ENCODE data around the gene NPM1. TPM values are rescaled to one million over a fixed set of nuclear protein-coding genes. Genes with fewer than 3 reads are reported as not detected.
"Not testable (repeated sequence)": the region's sequence is repeated elsewhere in the genome, so short reads cannot be mapped to it uniquely, and the experiment has no call there.

NPM1 gene
- total and polyA plus RNA-seq, 7 donors, result 452 to 2,554 (median 635) TPM

DNA sequence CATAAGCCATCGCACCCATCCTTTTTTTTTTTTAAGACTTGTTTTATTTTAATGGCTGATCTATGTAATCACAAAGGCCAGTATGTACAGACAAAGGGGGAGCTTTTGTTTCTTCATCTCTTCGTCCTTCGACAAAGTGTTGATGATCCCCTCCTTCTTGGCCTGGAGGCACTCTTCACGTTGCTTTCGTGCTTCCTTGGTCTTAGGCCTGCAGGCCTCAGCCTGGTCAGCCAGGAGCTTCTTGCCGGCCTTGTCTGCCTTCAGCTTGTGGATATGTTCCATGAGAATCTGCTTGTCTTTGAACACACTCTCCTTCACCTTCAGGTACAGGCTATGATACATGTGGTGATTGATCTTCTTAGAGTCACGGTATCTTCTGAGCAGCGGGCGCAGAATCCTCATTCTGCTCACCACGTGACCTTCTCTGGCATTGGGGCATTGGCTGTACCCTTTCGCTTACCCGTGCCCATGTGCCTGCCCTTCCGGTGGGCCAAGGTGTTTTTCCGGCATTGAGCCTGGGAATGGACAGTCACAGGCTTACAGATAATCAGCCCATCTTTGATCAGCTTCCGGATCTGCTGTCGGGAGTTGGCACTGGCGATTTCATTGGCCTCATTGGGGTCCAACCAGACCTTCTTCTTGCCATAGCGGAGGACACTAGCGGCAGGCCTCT lies 42.6 kb upstream of the NPM1 start:
- Histone ChIP-seq H3K4me1 (no peaks in the 10 kb centered on the region), H3K36me3 (ENCODE audit: insufficient read depth in 1 of 2, low read depth in 1 of 2) (no peaks in the 10 kb centered on the region), H3K27ac (no peak overlapping the region), H3K9me3 (no peaks in the 10 kb centered on the region), H3K4me3 (no peak overlapping the region), H3K27me3 (ENCODE audit: insufficient read depth in 3 of 3, low read length in 2 of 3) (peaks cover 0 to 10% (median 0%) of the 10 kb centered on the region in 3 donors)
- 91% methylated on average over 19 of the region's 19 CpGs for WGBS, 3 donors
- TF ChIP-seq, protein P1, sequence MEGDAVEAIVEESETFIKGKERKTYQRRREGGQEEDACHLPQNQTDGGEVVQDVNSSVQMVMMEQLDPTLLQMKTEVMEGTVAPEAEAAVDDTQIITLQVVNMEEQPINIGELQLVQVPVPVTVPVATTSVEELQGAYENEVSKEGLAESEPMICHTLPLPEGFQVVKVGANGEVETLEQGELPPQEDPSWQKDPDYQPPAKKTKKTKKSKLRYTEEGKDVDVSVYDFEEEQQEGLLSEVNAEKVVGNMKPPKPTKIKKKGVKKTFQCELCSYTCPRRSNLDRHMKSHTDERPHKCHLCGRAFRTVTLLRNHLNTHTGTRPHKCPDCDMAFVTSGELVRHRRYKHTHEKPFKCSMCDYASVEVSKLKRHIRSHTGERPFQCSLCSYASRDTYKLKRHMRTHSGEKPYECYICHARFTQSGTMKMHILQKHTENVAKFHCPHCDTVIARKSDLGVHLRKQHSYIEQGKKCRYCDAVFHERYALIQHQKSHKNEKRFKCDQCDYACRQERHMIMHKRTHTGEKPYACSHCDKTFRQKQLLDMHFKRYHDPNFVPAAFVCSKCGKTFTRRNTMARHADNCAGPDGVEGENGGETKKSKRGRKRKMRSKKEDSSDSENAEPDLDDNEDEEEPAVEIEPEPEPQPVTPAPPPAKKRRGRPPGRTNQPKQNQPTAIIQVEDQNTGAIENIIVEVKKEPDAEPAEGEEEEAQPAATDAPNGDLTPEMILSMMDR (IDR thresholded peaks at IDR 0.05), result no peak
- intact Hi-C loops (cut with DNase I), result no loop called here
- DNase-seq (no peak), ATAC-seq (no peak)

DNA sequence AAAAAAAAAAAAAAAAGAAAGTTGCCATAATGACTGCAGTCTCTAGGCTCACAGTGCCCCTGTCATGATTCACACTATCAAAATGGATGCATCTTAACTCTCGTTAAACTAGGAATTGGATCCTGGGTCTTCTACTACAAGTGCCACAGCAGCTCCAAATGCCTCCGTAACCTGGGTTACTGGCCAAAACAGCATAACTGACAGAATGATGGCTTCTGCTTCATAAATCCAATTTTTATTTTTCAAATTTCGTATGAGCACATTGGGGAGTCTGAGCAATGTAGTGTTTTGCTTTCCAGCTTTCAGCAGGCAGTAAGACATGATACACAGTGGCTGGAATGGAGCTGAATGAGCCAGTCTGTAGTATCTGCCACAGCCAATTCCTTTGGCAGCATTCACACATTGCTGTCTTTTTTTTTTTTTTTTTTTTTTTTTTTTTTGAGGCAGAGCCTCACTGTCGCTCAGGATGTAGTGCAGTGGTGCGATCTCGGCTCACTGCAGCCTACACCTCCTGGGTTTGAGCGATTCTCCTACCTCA lies 36.0 kb upstream of the NPM1 start:
- intact Hi-C loops (cut with DNase I), result no loop called here
- H3K27me3 ChIP-seq (ENCODE audit: insufficient read depth in 3 of 3, low read length in 2 of 3), result peaks cover 0 to 4% (median 0%) of the 10 kb centered on the region in 3 donors
- no peak overlapping the region for H3K4me3 ChIP-seq
- WGBS, 3 donors, result 63 to 75% (median 73%) methylated on average over 7 of the region's 7 CpGs
- H3K36me3 ChIP-seq (ENCODE audit: insufficient read depth in 1 of 2, low read depth in 1 of 2), result no peaks in the 10 kb centered on the region
- H3K27ac ChIP-seq, result no peak overlapping the region
- TF ChIP-seq, protein P1 (IDR thresholded peaks at IDR 0.05), result no peak
- H3K9me3 ChIP-seq, result no peaks in the 10 kb centered on the region
- H3K4me1 ChIP-seq, result no peaks in the 10 kb centered on the region
- DNase-seq (no peak), ATAC-seq (no peak)

DNA sequence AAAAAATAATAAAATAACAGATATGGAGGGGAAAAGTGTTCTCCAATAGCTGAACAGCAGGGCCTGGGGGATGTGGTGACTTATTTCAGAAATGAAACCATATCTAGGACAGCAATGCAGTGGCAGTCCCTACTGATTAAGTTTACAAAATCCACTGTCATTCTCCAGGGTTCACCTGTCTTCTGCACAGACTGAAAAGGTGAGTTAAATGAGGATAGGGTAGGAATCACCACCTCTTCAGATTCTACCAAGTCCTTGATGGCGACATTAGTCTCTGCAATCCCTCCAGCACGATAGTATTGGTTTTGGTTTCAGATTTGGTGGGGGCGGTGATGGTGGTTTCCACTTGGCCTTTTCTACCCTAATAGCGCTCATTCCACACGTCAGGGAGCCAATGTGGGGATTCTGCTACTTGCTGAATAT lies 32.3 kb upstream of the NPM1 start:
- H3K36me3 ChIP-seq (ENCODE audit: insufficient read depth in 1 of 2, low read depth in 1 of 2), result no peaks in the 10 kb centered on the region
- no peak overlapping the region for H3K27ac ChIP-seq
- WGBS, 3 donors, result 93 to 94% (median 94%) methylated on average over 5 of the region's 5 CpGs
- intact Hi-C loops (cut with DNase I), result no loop called here
- DNase-seq, result no peak
- TF ChIP-seq, protein P1 (IDR thresholded peaks at IDR 0.05), result no peak
- peaks cover 0 to 4% (median 0%) of the 10 kb centered on the region in 3 donors for H3K27me3 ChIP-seq (ENCODE audit: insufficient read depth in 3 of 3, low read length in 2 of 3)
- no peaks in the 10 kb centered on the region for H3K9me3 ChIP-seq
- no peaks in the 10 kb centered on the region for H3K4me1 ChIP-seq
- no peak for ATAC-seq
- no peak overlapping the region for H3K4me3 ChIP-seq

DNA sequence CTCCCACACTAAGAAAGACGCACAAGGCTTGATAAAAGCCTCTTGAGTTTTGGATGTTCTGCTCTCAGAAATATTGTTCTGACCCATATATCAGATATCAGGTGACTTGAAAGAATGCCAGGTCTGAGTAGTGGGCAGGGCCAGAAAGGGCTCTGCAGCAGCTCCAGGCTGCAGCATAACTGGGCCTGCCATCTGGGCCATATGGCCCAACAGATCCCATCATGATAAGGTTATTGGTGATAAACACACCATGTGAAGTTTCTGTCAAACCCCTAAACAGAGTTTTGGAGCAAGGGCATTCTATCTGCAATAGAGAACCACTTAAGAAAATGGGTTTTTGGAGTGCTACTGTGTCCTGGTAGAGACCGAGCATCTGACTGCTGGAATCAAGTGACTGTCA lies 29.8 kb upstream of the NPM1 start:
- 95 to 98% (median 98%) methylated on average over 2 of the region's 2 CpGs for WGBS, 3 donors
- intact Hi-C loops (cut with DNase I), result no loop called here
- no peak for ATAC-seq
- H3K27ac ChIP-seq, result no peak overlapping the region
- H3K4me3 ChIP-seq, result no peak overlapping the region
- no peaks in the 10 kb centered on the region for H3K27me3 ChIP-seq (ENCODE audit: insufficient read depth in 3 of 3, low read length in 2 of 3)
- no peaks in the 10 kb centered on the region for H3K9me3 ChIP-seq
- no peaks in the 10 kb centered on the region for H3K36me3 ChIP-seq (ENCODE audit: insufficient read depth in 1 of 2, low read depth in 1 of 2)
- DNase-seq, result no peak
- no peaks in the 10 kb centered on the region for H3K4me1 ChIP-seq
- TF ChIP-seq, protein P1 (IDR thresholded peaks at IDR 0.05), result no peak

DNA sequence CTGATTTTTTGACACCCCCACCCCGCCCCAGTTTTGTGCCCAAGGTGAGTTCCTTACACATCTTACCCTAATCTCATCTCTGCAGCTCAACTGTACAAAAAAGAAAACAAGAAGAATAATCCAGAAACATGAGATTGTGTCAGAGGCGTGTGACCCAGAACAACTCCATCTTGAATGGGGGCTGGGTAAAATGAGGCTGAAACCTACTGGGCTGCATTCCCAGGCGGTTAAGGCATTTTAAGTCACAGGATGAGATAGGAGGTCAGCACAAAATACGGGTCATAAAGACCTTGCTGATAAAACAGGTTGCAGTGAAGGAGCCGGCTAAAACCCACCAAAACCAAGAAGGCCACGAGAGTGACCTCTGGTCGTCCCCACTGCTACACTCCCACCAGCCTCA lies 26.5 kb upstream of the NPM1 start:
- WGBS, 3 donors, result 67 to 77% (median 73%) methylated on average over 7 of the region's 7 CpGs
- not testable (repeated sequence) for DNase-seq

DNA sequence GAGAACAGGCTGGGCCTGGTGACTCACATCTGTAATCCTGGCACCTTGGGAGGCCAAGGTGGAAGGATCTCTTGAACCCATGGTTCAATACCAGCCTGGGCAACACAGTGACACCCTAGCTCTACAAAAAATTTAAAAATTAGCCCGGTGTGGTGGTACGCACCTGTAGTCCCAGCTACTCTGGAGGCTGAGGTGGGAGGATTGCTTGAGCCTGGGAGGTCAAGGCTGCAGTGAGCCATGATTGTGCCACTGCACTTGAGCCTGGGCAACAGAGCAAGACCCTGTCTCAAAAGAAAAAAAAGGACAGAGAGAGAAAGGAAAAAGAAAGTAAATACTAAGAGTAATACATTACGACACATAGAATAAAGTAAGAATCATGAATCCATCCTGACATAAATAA lies 24.4 kb upstream of the NPM1 start:
- H3K9me3 ChIP-seq; H3K4me1 ChIP-seq; H3K27ac ChIP-seq; H3K4me3 ChIP-seq; ATAC-seq; H3K36me3 ChIP-seq (ENCODE audit: insufficient read depth in 1 of 2, low read depth in 1 of 2); intact Hi-C loops (cut with DNase I); H3K27me3 ChIP-seq (ENCODE audit: insufficient read depth in 3 of 3, low read length in 2 of 3); DNase-seq: not testable (repeated sequence)
- 94 to 97% (median 95%) methylated on average over 3 of the region's 3 CpGs for WGBS, 3 donors

More for the DNA sequence above, 26.5 kb upstream of the NPM1 start:
- ATAC-seq; H3K4me1 ChIP-seq; H3K27ac ChIP-seq; H3K27me3 ChIP-seq (ENCODE audit: insufficient read depth in 3 of 3, low read length in 2 of 3); H3K4me3 ChIP-seq; H3K36me3 ChIP-seq (ENCODE audit: insufficient read depth in 1 of 2, low read depth in 1 of 2); H3K9me3 ChIP-seq; intact Hi-C loops (cut with DNase I): not testable (repeated sequence)
